ENCODE measurements around the gene COL17A1.

DNA sequence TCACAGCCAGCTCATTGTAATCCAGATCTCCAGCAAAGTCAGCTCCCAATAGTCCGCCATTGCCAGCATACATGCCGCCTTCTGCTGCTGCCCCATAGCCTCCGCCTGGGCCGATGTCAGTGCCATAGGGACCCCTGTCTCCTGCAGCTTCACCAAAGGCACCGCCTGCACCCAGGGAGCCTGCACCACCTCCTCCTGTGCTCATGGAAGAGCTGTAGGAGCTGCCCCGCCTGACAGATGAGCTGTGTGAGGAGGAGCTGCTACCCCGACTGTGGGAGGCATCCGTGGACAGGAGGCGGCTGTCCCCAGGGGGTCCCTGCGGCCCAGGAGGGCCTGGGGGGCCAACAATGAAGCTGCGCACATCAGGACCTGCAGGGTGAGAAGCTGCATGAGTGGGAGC, 51.7 kb downstream of the COL17A1 start:
- TF ChIP-seq TAF1 (IDR thresholded peaks at IDR 0.05; ENCODE audit: borderline replicate concordance, insufficient read depth, low read length) (no peak), POLR2AphosphoS5 (IDR thresholded peaks at IDR 0.05; ENCODE audit: low read depth, low read length) (no peak), SIN3A (IDR thresholded peaks at IDR 0.05; ENCODE audit: borderline replicate concordance, insufficient read depth, low read length) (no peak)
- TF ChIP-seq, protein P1, sequence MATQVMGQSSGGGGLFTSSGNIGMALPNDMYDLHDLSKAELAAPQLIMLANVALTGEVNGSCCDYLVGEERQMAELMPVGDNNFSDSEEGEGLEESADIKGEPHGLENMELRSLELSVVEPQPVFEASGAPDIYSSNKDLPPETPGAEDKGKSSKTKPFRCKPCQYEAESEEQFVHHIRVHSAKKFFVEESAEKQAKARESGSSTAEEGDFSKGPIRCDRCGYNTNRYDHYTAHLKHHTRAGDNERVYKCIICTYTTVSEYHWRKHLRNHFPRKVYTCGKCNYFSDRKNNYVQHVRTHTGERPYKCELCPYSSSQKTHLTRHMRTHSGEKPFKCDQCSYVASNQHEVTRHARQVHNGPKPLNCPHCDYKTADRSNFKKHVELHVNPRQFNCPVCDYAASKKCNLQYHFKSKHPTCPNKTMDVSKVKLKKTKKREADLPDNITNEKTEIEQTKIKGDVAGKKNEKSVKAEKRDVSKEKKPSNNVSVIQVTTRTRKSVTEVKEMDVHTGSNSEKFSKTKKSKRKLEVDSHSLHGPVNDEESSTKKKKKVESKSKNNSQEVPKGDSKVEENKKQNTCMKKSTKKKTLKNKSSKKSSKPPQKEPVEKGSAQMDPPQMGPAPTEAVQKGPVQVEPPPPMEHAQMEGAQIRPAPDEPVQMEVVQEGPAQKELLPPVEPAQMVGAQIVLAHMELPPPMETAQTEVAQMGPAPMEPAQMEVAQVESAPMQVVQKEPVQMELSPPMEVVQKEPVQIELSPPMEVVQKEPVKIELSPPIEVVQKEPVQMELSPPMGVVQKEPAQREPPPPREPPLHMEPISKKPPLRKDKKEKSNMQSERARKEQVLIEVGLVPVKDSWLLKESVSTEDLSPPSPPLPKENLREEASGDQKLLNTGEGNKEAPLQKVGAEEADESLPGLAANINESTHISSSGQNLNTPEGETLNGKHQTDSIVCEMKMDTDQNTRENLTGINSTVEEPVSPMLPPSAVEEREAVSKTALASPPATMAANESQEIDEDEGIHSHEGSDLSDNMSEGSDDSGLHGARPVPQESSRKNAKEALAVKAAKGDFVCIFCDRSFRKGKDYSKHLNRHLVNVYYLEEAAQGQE (IDR thresholded peaks at IDR 0.05; ENCODE audit: insufficient read depth in 1 of 2, low read depth in 2 of 2, low read length in 2 of 2): no peak

Data from PFSK-1 (cell line).